ENCODE data around the gene AFG1L.

DNA sequence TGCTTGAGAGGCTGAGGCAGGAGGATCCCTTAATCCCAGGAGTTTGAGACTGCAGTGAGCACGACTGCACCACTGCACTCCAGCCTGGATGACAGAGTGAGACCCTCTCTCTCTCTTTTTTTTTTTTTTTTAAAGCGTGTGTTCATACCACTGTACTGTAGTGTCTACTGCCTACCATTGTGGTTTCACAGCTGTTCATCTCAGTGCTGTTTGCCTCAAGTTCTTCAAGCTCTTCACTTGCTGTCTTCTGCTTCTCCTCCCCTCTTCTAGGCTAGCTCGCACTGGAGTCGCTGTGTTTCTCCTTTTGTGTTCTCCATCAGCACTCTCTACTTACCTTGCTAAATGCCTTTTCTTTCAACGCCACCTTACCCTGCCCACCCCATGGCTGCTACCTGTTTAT, 273.2 kb downstream of the AFG1L start:
- TF ChIP-seq, protein P1, sequence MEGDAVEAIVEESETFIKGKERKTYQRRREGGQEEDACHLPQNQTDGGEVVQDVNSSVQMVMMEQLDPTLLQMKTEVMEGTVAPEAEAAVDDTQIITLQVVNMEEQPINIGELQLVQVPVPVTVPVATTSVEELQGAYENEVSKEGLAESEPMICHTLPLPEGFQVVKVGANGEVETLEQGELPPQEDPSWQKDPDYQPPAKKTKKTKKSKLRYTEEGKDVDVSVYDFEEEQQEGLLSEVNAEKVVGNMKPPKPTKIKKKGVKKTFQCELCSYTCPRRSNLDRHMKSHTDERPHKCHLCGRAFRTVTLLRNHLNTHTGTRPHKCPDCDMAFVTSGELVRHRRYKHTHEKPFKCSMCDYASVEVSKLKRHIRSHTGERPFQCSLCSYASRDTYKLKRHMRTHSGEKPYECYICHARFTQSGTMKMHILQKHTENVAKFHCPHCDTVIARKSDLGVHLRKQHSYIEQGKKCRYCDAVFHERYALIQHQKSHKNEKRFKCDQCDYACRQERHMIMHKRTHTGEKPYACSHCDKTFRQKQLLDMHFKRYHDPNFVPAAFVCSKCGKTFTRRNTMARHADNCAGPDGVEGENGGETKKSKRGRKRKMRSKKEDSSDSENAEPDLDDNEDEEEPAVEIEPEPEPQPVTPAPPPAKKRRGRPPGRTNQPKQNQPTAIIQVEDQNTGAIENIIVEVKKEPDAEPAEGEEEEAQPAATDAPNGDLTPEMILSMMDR (IDR thresholded peaks at IDR 0.05): no peak
- TF ChIP-seq POLR2A (IDR thresholded peaks at IDR 0.05) (no peak), POLR2AphosphoS5 (IDR thresholded peaks at IDR 0.05) (no peak)

Data from stomach (tissue), 4 donors.